Ectodermal cell (in vitro differentiated cells): ENCODE measurements around the gene SLC37A3. TPM values are rescaled to one million over a fixed set of nuclear protein-coding genes. Genes with fewer than 3 reads are reported as not detected.

Experiments
- H3K27ac ChIP-seq: 2 replicates; pipeline ENCODE4 v1.7.0; 2013; ENCODE audit warnings: mild to moderate bottlenecking, low read depth, low read length; ENCODE audit not compliant: insufficient read depth, poor library complexity, severe bottlenecking
- H3K27me3 ChIP-seq: 2 replicates; pipeline ENCODE4 v1.7.0; 2013; ENCODE audit warnings: mild to moderate bottlenecking, low read length; ENCODE audit not compliant: insufficient read depth, control insufficient read depth, poor library complexity, severe bottlenecking
- H3K36me3 ChIP-seq: one replicate; pipeline ENCODE4 v1.7.0; 2013; ENCODE audit warnings: low read length; ENCODE audit not compliant: control insufficient read depth, insufficient read depth
- H3K4me1 ChIP-seq: one replicate; pipeline ENCODE4 v1.7.0; 2013; ENCODE audit warnings: low read length; ENCODE audit not compliant: control insufficient read depth, insufficient read depth
- H3K4me3 ChIP-seq: 2 replicates; pipeline ENCODE4 v1.7.0; 2013; ENCODE audit warnings: low read depth, low read length, control low read depth; ENCODE audit not compliant: insufficient read depth
- H3K9me3 ChIP-seq: 2 replicates; pipeline ENCODE4 v1.7.0; 2013; ENCODE audit warnings: mild to moderate bottlenecking, low read length, moderate library complexity; ENCODE audit not compliant: control insufficient read depth
- WGBS, 2 experiments: methylation state at CpG; one replicate each; pipeline ENCODE4 v1.1.7; 2013; ENCODE audit warnings: missing lambda C conversion rate in 2 of 2; 5-methylcytosine and 5-hydroxymethylcytosine counted together
- polyA plus RNA-seq, 4 experiments: library from polyadenylated mRNA; stranded (reverse); fragments of 50-300 nt; gene quantifications; one replicate each; pipeline ENCODE4 v1.2.3, GENCODE V29; 2013

SLC37A3 gene
- polyA plus RNA-seq (2013, experiment 1 of 4) = 64.9 TPM
- 70.1 TPM for polyA plus RNA-seq (2013, experiment 2 of 4)
- polyA plus RNA-seq (2013, experiment 3 of 4) = 60.8 TPM
- 69.9 TPM for polyA plus RNA-seq (2013, experiment 4 of 4)

DNA sequence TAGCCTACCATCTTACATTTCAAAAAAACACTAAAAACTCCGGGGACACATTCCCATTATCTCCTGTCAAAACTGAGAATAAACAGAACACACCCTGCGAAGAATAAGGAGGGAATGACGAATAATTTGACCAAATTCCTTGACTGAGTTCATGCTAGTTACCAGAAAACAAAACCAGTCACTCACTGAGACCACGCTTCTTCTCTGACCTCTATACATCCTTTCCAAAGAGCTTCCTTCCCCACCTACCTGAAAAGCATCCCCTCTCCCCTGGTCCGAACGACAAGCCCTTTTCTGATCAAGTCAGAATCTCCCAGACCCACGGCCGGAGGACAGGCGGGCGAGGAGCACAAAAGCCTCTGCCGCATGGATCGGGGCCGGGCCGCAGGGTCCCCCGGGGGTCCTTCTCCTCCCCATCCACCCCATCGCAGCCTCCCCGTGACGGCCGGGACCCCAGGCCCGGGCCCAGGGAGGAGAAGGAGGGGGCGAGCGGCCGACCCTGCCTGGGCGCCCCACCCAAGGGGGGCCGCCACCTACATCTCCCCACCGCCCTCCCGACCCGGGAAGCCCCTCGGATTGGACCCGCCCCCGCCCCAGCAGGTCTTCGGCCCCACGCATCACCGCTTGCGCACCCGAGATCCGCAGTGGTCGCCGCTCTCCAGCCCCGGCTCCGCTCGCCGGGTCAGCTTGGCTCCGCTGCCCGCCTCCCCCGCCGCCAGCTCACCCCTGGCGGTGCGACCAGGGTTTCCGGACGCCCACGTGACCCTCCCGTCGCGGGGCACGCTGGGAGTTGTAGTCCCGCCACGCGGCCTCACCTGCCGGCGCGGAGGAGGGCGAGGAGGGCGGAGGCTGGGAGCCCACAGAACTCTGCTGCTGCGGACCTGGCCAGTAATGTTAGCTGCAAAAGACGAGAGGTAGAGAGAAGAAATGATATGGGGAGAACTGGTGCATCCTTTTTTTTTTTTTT lies at the start of gene SLC37A3:
SLC37A3 (minus strand) TSS at position 747 of the 967 bp plus-strand sequence. CDS start 16,004 bp downstream, outside the sequence.
- no peaks in the 10 kb centered on the region for H3K4me1 ChIP-seq
- H3K27me3 ChIP-seq = no peaks in the 10 kb centered on the region
- no peaks in the 10 kb centered on the region for H3K9me3 ChIP-seq
- H3K4me3 ChIP-seq = peak within 1 kb of the TSS; percentile 94
- H3K27ac ChIP-seq = peak within 1 kb of the TSS; percentile 42
- H3K36me3 ChIP-seq = no peaks in the 10 kb centered on the region
- WGBS, 2 experiments = 1 to 2% methylated on average over 66 of the region's 66 CpGs

DNA sequence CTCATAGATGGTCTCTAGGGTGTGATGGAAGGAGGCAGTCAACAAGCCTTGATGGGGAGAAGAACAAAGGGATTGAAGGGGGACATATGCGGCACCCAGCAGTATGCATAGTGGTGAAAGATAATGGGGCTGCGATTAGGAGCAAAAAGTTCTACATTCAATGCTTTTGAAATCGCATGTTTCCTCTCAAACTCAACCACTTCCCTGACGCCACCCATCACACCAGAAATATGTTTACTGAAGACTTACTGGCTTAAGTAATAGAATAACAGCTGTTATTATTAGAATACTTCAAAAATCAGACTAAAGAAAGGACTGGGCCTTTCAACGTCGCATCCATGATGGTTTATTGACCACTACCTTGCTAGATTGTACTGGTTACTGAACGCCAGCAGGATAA lies 49.5 kb upstream of the SLC37A3 start:
- Histone ChIP-seq H3K9me3 (no peaks in the 10 kb centered on the region), H3K27me3 (no peaks in the 10 kb centered on the region), H3K27ac (no peak overlapping the region), H3K36me3 (no peaks in the 10 kb centered on the region), H3K4me1 (no peaks in the 10 kb centered on the region), H3K4me3 (no peak overlapping the region)
- 77 to 87% methylated on average over 7 of the region's 7 CpGs for WGBS, 2 experiments

GRCh38 chr7:140446467-140446866 lies 48.1 kb upstream of the SLC37A3 start:
- WGBS, 2 experiments = 88 to 93% methylated on average over 11 of the region's 11 CpGs
- Histone ChIP-seq H3K27ac (no peak overlapping the region), H3K36me3 (no peaks in the 10 kb centered on the region), H3K27me3 (no peaks in the 10 kb centered on the region), H3K9me3 (no peaks in the 10 kb centered on the region), H3K4me1 (no peaks in the 10 kb centered on the region), H3K4me3 (no peak overlapping the region)

GRCh38 chr7:140441519-140441918 lies 43.2 kb upstream of the SLC37A3 start:
- no peak overlapping the region for H3K27ac ChIP-seq
- no peaks in the 10 kb centered on the region for H3K36me3 ChIP-seq
- H3K4me3 ChIP-seq = no peak overlapping the region
- no peaks in the 10 kb centered on the region for H3K27me3 ChIP-seq
- no peaks in the 10 kb centered on the region for H3K4me1 ChIP-seq
- H3K9me3 ChIP-seq = no peaks in the 10 kb centered on the region
- WGBS, 2 experiments = 92 to 93% methylated on average over 2 of the region's 2 CpGs

DNA sequence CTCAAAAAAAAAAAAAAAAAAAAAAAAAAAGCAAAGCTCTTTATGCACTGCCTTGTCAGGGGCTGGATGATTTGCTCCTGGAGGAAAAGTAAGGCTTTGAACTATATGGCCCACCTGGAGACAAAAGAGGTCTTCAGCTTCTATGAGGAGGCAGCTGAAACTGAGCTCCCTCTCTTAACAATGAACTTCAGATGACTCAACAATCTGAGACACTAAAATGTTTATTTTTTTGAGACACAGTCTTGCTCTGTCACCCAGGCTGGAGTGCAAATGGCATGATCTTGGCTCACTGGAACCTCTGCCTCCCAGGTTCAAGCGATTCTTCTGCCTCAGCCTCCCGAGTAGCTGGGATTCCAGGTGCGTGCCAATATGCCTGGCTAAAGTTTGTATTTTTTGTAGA lies 42.3 kb upstream of the SLC37A3 start:
- Histone ChIP-seq H3K27ac (no peak overlapping the region), H3K9me3 (no peaks in the 10 kb centered on the region), H3K36me3 (no peaks in the 10 kb centered on the region), H3K27me3 (no peaks in the 10 kb centered on the region), H3K4me1 (no peaks in the 10 kb centered on the region), H3K4me3 (no peak overlapping the region)
- 89 to 92% methylated on average over 3 of the region's 3 CpGs for WGBS, 2 experiments

DNA sequence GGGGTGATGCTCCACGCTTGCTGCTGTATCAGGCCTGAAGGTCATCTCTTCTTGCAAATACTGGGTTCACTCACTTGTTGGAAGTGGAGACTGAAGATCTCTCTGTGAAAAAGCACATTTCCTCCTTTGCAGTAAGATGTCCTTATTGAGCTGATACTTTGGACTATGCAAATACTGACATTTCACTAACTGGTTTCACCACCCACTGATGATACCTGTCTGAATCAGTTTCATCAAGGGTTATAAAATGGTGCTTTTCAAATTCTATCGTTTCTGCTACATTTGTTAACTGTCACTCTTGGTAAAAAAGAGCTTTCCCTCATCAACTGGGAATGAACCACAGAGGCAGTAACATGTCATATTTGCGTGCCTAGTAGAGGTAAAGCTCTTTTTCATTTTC lies 41.0 kb upstream of the SLC37A3 start:
- Histone ChIP-seq H3K27ac (no peak overlapping the region), H3K4me3 (no peak overlapping the region), H3K36me3 (no peaks in the 10 kb centered on the region), H3K4me1 (no peaks in the 10 kb centered on the region), H3K9me3 (no peaks in the 10 kb centered on the region), H3K27me3 (no peaks in the 10 kb centered on the region)
- 95 to 97% methylated on average over 3 of the region's 3 CpGs for WGBS, 2 experiments

- H3K27ac ChIP-seq = no peak overlapping the region
- no peaks in the 10 kb centered on the region for H3K27me3 ChIP-seq
- no peaks in the 10 kb centered on the region for H3K4me1 ChIP-seq
- H3K4me3 ChIP-seq = no peak overlapping the region
- H3K36me3 ChIP-seq = no peaks in the 10 kb centered on the region
- 95 to 96% methylated on average over 51 of the region's 51 CpGs for WGBS, 2 experiments
- no peaks in the 10 kb centered on the region for H3K9me3 ChIP-seq
Observed at GRCh38 chr7:140435252-140435895, 37.0 kb upstream of the SLC37A3 start.

- Histone ChIP-seq H3K9me3 (no peaks in the 10 kb centered on the region), H3K27ac (no peak overlapping the region), H3K27me3 (no peaks in the 10 kb centered on the region), H3K4me3 (no peak overlapping the region), H3K36me3 (no peaks in the 10 kb centered on the region), H3K4me1 (no peaks in the 10 kb centered on the region)
- 77 to 93% methylated on average over 3 of the region's 3 CpGs for WGBS, 2 experiments
Observed at GRCh38 chr7:140433396-140433795, 35.1 kb upstream of the SLC37A3 start.

DNA sequence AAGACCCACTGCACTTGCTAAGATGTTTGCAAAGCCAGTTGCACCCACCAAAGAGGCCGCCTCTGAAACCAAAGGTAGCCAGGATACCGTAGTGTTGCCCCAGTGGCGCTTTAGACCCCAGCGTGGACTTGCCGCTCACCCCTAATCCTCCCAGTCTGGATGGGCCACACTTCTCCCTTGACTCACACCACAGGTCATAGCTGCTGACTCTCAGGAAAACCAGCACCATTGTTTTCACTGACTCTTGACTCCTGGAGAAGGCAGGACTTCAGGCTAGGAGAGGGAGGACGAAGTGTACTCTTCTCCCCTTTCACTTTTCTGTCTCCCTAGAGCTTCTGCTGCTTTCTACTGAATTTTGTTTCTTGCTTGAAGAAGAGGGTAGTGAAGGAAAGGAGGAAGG lies 27.8 kb upstream of the SLC37A3 start:
- Histone ChIP-seq H3K9me3 (no peaks in the 10 kb centered on the region), H3K36me3 (no peaks in the 10 kb centered on the region), H3K4me1 (no peaks in the 10 kb centered on the region), H3K4me3 (no peak overlapping the region), H3K27ac (no peak overlapping the region), H3K27me3 (no peaks in the 10 kb centered on the region)
- WGBS, 2 experiments = 94 to 95% methylated on average over 6 of the region's 6 CpGs

GRCh38 chr7:140425718-140426117 lies 27.4 kb upstream of the SLC37A3 start:
- Histone ChIP-seq H3K4me3 (no peak overlapping the region), H3K4me1 (no peaks in the 10 kb centered on the region), H3K27ac (no peak overlapping the region), H3K36me3 (no peaks in the 10 kb centered on the region), H3K9me3 (no peaks in the 10 kb centered on the region), H3K27me3 (no peaks in the 10 kb centered on the region)
- 95 to 96% methylated on average over 12 of the region's 12 CpGs for WGBS, 2 experiments
